ENCODE measurements around the gene ZFP90.

GRCh38 chr16:68496689-68497088, 42.4 kb upstream of the ZFP90 start:
- TF ChIP-seq CTCF (conservative IDR thresholded peaks at IDR 0.05) (no peak), EZH2 (IDR thresholded peaks at IDR 0.05; ENCODE audit: low read depth) (no peak)

Data from PC-9 (cell line).